SK-N-SH (cell line): ENCODE data around the gene PCDHGA11. TPM values are rescaled to one million over a fixed set of nuclear protein-coding genes. Genes with fewer than 3 reads are reported as not detected.
"Not testable (repeated sequence)": the region's sequence is repeated elsewhere in the genome, so short reads cannot be mapped to it uniquely, and the experiment has no call there.

Experiments used
- CTCF ChIA-PET: fragments of 300-600, 350-600 bp; formaldehyde crosslinking; extraction: SDS; loops from one replicate; lab custom pipeline; 2021; lab: Yijun Ruan, JAX
- POLR2A ChIA-PET: fragments of 350-600 bp; sonication (Branson Sonifier 250); formaldehyde crosslinking; extraction: SDS; loops from one replicate; lab custom pipeline; 2020; ENCODE audit warnings: antibody characterized with exemption, inconsistent platforms; lab: Yijun Ruan, JAX
- DNase-seq: peaks from one replicate; pipeline ENCODE4 v3.0.0; 2012
- H2AFZ ChIP-seq: fragments of 200-600 bp; sonication (generic); 2 replicates; pipeline ENCODE4 v1.8.1; 2016; ENCODE audit warnings: antibody characterized with exemption, mild to moderate bottlenecking, low read depth
- H3F3A ChIP-seq: fragments of 200-600 bp; sonication (generic); replicated peaks from 2 replicates; pipeline ENCODE3; 2016; ENCODE audit warnings: antibody characterized with exemption, mild to moderate bottlenecking; ENCODE audit not compliant: insufficient read depth
- H3K27ac ChIP-seq, 2 experiments: fragments of 200-500 bp in 1 of 2; fragments of 200-600 bp in 1 of 2; sonication (Bioruptor generic) in 1 of 2; sonication (generic), shearing (Covaris generic) in 1 of 2; 2 replicates each; pipeline versions ENCODE4 v1.5.1 to v1.6.1; 2014 to 2016; ENCODE audit warnings: low read depth in 2 of 2, inconsistent platforms in 1 of 2, low read length in 1 of 2, mild to moderate bottlenecking in 1 of 2, mixed read lengths in 1 of 2
- H3K27me3 ChIP-seq: fragments of 200-600 bp; sonication (generic), shearing (Covaris generic); 2 replicates; pipeline ENCODE4 v1.6.1; 2016; ENCODE audit warnings: mixed run types; ENCODE audit not compliant: insufficient read depth
- H3K36me3 ChIP-seq, 2 experiments: fragments of 200-500 bp in 1 of 2; fragments of 200-600 bp in 1 of 2; sonication (Bioruptor generic) in 1 of 2; sonication (generic) in 1 of 2; replicated peaks in 1 of 2; 2 replicates each; pipeline versions ENCODE3 to v1.5.1; 2014 to 2016; ENCODE audit warnings: low read length in 1 of 2, mild to moderate bottlenecking in 1 of 2; ENCODE audit not compliant: insufficient read depth in 2 of 2, control insufficient read depth in 1 of 2
- H3K4me1 ChIP-seq, 2 experiments: fragments of 200-500 bp in 1 of 2; fragments of 200-600 bp in 1 of 2; sonication (Bioruptor generic) in 1 of 2; sonication (generic), shearing (Covaris generic) in 1 of 2; 2 replicates each; pipeline versions ENCODE4 v1.5.1 to v1.6.1; 2014 to 2016; ENCODE audit warnings: low read depth in 1 of 2, low read length in 1 of 2, mixed run types in 1 of 2; ENCODE audit not compliant: insufficient read depth in 2 of 2, control insufficient read depth in 1 of 2
- H3K4me2 ChIP-seq: fragments of 200-600 bp; sonication (generic), shearing (Covaris generic); 2 replicates; pipeline ENCODE4 v1.6.1; 2017; ENCODE audit warnings: mixed run types
- H3K4me3 ChIP-seq, 2 experiments: fragments of 200-500 bp in 1 of 2; fragments of 200-600 bp in 1 of 2; sonication (Bioruptor generic) in 1 of 2; sonication (generic), shearing (Covaris generic) in 1 of 2; 2 replicates each; pipeline versions ENCODE4 v1.5.1 to v1.8.1; 2014 to 2016; ENCODE audit warnings: low read depth in 2 of 2, inconsistent platforms in 1 of 2, low read length in 1 of 2, mild to moderate bottlenecking in 1 of 2, mixed read lengths in 1 of 2, moderate library complexity in 1 of 2
- H3K79me2 ChIP-seq: fragments of 200-600 bp; sonication (generic); 2 replicates; pipeline ENCODE4 v1.8.1; 2017; ENCODE audit warnings: mild to moderate bottlenecking; ENCODE audit not compliant: insufficient read depth
- H3K9ac ChIP-seq: fragments of 200-600 bp; sonication (generic); 2 replicates; pipeline ENCODE4 v1.6.1; 2017; ENCODE audit warnings: mixed run types
- H3K9me2 ChIP-seq: fragments of 200-600 bp; sonication (generic); 2 replicates; pipeline ENCODE4 v1.6.1; 2017; ENCODE audit warnings: mixed run types
- H3K9me3 ChIP-seq: fragments of 200-600 bp; sonication (generic); 2 replicates; pipeline ENCODE4 v1.6.1; 2017; ENCODE audit warnings: mixed run types, mild to moderate bottlenecking, moderate library complexity
- H4K20me1 ChIP-seq: fragments of 200-600 bp; sonication (generic); 2 replicates; pipeline ENCODE4 v1.6.1; 2017; ENCODE audit warnings: mild to moderate bottlenecking, mixed run types; ENCODE audit not compliant: insufficient read depth
- CHD2 ChIP-seq: fragments of 150-350 bp; IDR thresholded peaks from 2 replicates; pipeline ENCODE4 v1.6.1; 2018; ENCODE audit warnings: low read length; ENCODE audit not compliant: partially characterized antibody
- CTCF ChIP-seq: fragments of 200-600 bp; sonication (generic); IDR thresholded peaks from 2 replicates; pipeline ENCODE4 v1.6.1; 2017; ENCODE audit warnings: antibody characterized with exemption, mild to moderate bottlenecking, moderate library complexity
- EP300 ChIP-seq, 2 experiments: IDR thresholded peaks; 2 replicates each; pipeline versions ENCODE4 v1.4.0 to v1.6.1; 2012; ENCODE audit warnings: borderline replicate concordance in 1 of 2, low read depth in 1 of 2, low read length in 1 of 2
- EZH2phosphoT487 ChIP-seq: fragments of 200-600 bp; sonication (generic); IDR thresholded peaks from 2 replicates; pipeline ENCODE4 v1.6.1; 2017; ENCODE audit warnings: low read depth, mixed run types, mild to moderate bottlenecking, antibody characterized with exemption, moderate library complexity, borderline replicate concordance
- FOSL2 ChIP-seq: IDR thresholded peaks from 2 replicates; pipeline ENCODE4 v1.4.0; 2012; ENCODE audit warnings: low read depth, mild to moderate bottlenecking, moderate library complexity, borderline replicate concordance
- GABPA ChIP-seq: IDR thresholded peaks from 2 replicates; pipeline ENCODE4 v1.4.0; 2012; ENCODE audit warnings: low read depth, mild to moderate bottlenecking
- JUND ChIP-seq: IDR thresholded peaks from 2 replicates; pipeline ENCODE4 v1.4.0; 2012
- MXI1 ChIP-seq: IDR thresholded peaks from 2 replicates; pipeline ENCODE4 v1.6.1; 2012; ENCODE audit warnings: mild to moderate bottlenecking, low read depth, low read length, improper control_type of control experiment
- NRF1 ChIP-seq: IDR thresholded peaks from 2 replicates; pipeline ENCODE4 v1.6.1; 2012; ENCODE audit warnings: low read depth, mild to moderate bottlenecking, low read length
- PBX3 ChIP-seq: IDR thresholded peaks from 2 replicates; pipeline ENCODE4; 2012
- RAD21 ChIP-seq: IDR thresholded peaks from 2 replicates; pipeline ENCODE4 v1.6.1; 2012; ENCODE audit warnings: mild to moderate bottlenecking, low read length
- RCOR1 ChIP-seq: fragments of 150-350 bp; IDR thresholded peaks from 2 replicates; pipeline ENCODE4 v1.6.1; 2017; ENCODE audit warnings: antibody characterized with exemption, low read length
- REST ChIP-seq: IDR thresholded peaks from 2 replicates; pipeline ENCODE4 v1.6.1; 2012; ENCODE audit warnings: mild to moderate bottlenecking, low read depth, low read length, moderate library complexity
- RFX5 ChIP-seq: IDR thresholded peaks from 2 replicates; pipeline ENCODE4 v1.6.1; 2012; ENCODE audit warnings: mild to moderate bottlenecking, improper control_type of control experiment, low read length
- RXRA ChIP-seq: IDR thresholded peaks from 2 replicates; pipeline ENCODE4 v1.4.0; 2012; ENCODE audit warnings: low read depth, mild to moderate bottlenecking, borderline replicate concordance
- SIN3A ChIP-seq: IDR thresholded peaks from 2 replicates; pipeline ENCODE4 v1.6.1; 2012; ENCODE audit warnings: low read depth, mild to moderate bottlenecking, low read length, moderate library complexity, borderline replicate concordance
- SMC3 ChIP-seq: IDR thresholded peaks from 2 replicates; pipeline ENCODE4 v1.6.1; 2012; ENCODE audit warnings: low read depth, low read length, improper control_type of control experiment
- TAF1 ChIP-seq: IDR thresholded peaks from 2 replicates; pipeline ENCODE4 v1.6.1; 2012; ENCODE audit warnings: low read depth, mild to moderate bottlenecking, low read length, moderate library complexity, borderline replicate concordance
- TEAD4 ChIP-seq: IDR thresholded peaks from 2 replicates; pipeline ENCODE4 v1.4.0; 2012; ENCODE audit warnings: mild to moderate bottlenecking, borderline replicate concordance; ENCODE audit not compliant: insufficient read depth
- WGBS: methylation state at CpG from one replicate; pipeline ENCODE4 v1.1.6; 2017; ENCODE audit warnings: low lambda C conversion rate; 5-methylcytosine and 5-hydroxymethylcytosine counted together
- polyA plus RNA-seq, 3 experiments: library from polyadenylated mRNA; depleted of rRNA; stranded (reverse); fragments of >200 nt; gene quantifications; 2 replicates each; pipeline ENCODE4 v1.2.3, GENCODE V29; 2012

PCDHGA11 gene
- polyA plus RNA-seq, 1 of the 3 experiments (the other 2 are of a cell fraction) = 0.18 TPM

DNA sequence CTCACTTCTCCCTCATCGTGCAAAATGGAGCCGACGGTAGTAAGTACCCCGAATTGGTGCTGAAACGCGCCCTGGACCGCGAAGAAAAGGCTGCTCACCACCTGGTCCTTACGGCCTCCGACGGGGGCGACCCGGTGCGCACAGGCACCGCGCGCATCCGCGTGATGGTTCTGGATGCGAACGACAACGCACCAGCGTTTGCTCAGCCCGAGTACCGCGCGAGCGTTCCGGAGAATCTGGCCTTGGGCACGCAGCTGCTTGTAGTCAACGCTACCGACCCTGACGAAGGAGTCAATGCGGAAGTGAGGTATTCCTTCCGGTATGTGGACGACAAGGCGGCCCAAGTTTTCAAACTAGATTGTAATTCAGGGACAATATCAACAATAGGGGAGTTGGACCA is 10.4 kb downstream of the PCDHGA11 start:
- no peak overlapping the region for H3K9ac ChIP-seq
- no peak for DNase-seq
- ChIA-PET POLR2A (no interaction called here), CTCF (interaction anchor here (1.7 kb wide), 1 partner anchor 14 kb away, joined by 6 read pairs; the partner anchor contains the start of gene PCDHGB7)
- H3K79me2 ChIP-seq = peaks cover 10% of the 10 kb centered on the region; the same call in 1 of the 2 replicates
- H3F3A ChIP-seq = peaks cover 8% of the 10 kb centered on the region
- H4K20me1 ChIP-seq = no peaks in the 10 kb centered on the region
- H3K9me3 ChIP-seq = no peaks in the 10 kb centered on the region
- no peak overlapping the region for H3K27ac ChIP-seq
- 96% methylated on average over 34 of the region's 37 CpGs for WGBS
- no peak for TF ChIP-seq EP300 (IDR thresholded peaks at IDR 0.05; ENCODE audit: borderline replicate concordance in 1 of 2, low read depth in 1 of 2, low read length in 1 of 2)
- no peak for TF ChIP-seq REST
- no peak for TF ChIP-seq RFX5
- TF ChIP-seq FOSL2 = no peak
- TF ChIP-seq TAF1 = no peak
- no peak for TF ChIP-seq RCOR1
- no peak for TF ChIP-seq CHD2
- TF ChIP-seq SMC3 = no peak
- TF ChIP-seq RAD21 = no peak
- no peak for TF ChIP-seq EZH2phosphoT487
- no peak for TF ChIP-seq NRF1
- TF ChIP-seq TEAD4 = no peak
- TF ChIP-seq MXI1 = no peak
- TF ChIP-seq CTCF = no peak
- TF ChIP-seq RXRA = no peak
- TF ChIP-seq JUND = no peak
- no peak for TF ChIP-seq PBX3
- TF ChIP-seq GABPA = no peak
- no peak for TF ChIP-seq SIN3A
- H3K27me3 ChIP-seq = no peaks in the 10 kb centered on the region
- H3K4me1 ChIP-seq = no peaks in the 10 kb centered on the region
- H3K4me2 ChIP-seq = no peak overlapping the region
- H3K36me3 ChIP-seq = peaks cover 3 to 31% of the 10 kb centered on the region in 2 experiments
- H3K9me2 ChIP-seq = no peaks in the 10 kb centered on the region
- peak overlapping the region in 1 of 2 experiments; percentile 12; a peak in 1 of 4 replicates for H3K4me3 ChIP-seq
- no peak overlapping the region for H2AFZ ChIP-seq

DNA sequence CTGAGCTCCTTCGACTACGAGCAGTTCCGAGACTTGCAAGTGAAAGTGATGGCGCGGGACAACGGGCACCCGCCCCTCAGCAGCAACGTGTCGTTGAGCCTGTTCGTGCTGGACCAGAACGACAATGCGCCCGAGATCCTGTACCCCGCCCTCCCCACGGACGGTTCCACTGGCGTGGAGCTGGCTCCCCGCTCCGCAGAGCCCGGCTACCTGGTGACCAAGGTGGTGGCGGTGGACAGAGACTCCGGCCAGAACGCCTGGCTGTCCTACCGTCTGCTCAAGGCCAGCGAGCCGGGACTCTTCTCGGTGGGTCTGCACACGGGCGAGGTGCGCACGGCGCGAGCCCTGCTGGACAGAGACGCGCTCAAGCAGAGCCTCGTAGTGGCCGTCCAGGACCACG is 11.5 kb downstream of the PCDHGA11 start:
- WGBS = 92% methylated on average over 20 of the region's 38 CpGs
- Histone ChIP-seq H3K36me3 (peaks cover 3 to 22% of the 10 kb centered on the region in 2 experiments), H3K4me3 (peak overlapping the region in 1 of 2 experiments; percentile 6; a peak in 1 of 4 replicates), H3K79me2 (peaks cover 10% of the 10 kb centered on the region; the same call in 1 of the 2 replicates)
- H4K20me1 ChIP-seq, H2AFZ ChIP-seq, H3K27ac ChIP-seq, H3K27me3 ChIP-seq, H3K9ac ChIP-seq, H3K9me2 ChIP-seq, H3K4me2 ChIP-seq, H3K9me3 ChIP-seq, POLR2A ChIA-PET, H3F3A ChIP-seq, DNase-seq, H3K4me1 ChIP-seq: not testable (repeated sequence)
- CTCF ChIA-PET = interaction anchor here (1.7 kb wide), 1 partner anchor 15 kb away, joined by 6 read pairs; the partner anchor contains the start of gene PCDHGB7

GRCh38 chr5:141432726-141433125 is 11.9 kb downstream of the PCDHGA11 start:
- CTCF ChIA-PET, H2AFZ ChIP-seq, H3F3A ChIP-seq, H3K4me2 ChIP-seq, H4K20me1 ChIP-seq, H3K27ac ChIP-seq, POLR2A ChIA-PET, H3K4me3 ChIP-seq, H3K4me1 ChIP-seq, H3K27me3 ChIP-seq, H3K9me3 ChIP-seq, H3K9ac ChIP-seq, H3K9me2 ChIP-seq, DNase-seq: not testable (repeated sequence)
- peaks cover 10% of the 10 kb centered on the region; the same call in 1 of the 2 replicates for H3K79me2 ChIP-seq
- WGBS = 93% methylated on average over 23 of the region's 29 CpGs
- peaks cover 3 to 20% of the 10 kb centered on the region in 2 experiments for H3K36me3 ChIP-seq
